ENCODE measurements around the gene TAF5L. TPM values are rescaled to one million over a fixed set of nuclear protein-coding genes. Genes with fewer than 3 reads are reported as not detected.

The TAF5L gene
- total RNA-seq, 5 donors from 2014 or later (not counting 1 experiment from before 2014, with no cell fraction given), result 18.8 to 28.9 (median 21.9) TPM

- no peaks in the 10 kb centered on the region for H3K36me3 Mint-ChIP-seq
- Histone ChIP-seq H3K4me3 (ENCODE audit: control insufficient read depth in 1 of 2, extremely low read depth in 1 of 2, low read length in 1 of 2) (no peak overlapping the region), H3K4me1 (ENCODE audit: control insufficient read depth in 1 of 2, extremely low read depth in 1 of 2, insufficient read depth in 2 of 2, low read length in 2 of 2) (no peaks in the 10 kb centered on the region), H3K36me3 (ENCODE audit: control insufficient read depth in 2 of 2, extremely low read depth in 1 of 2, insufficient read depth in 1 of 2, low read length in 1 of 2) (no peaks in the 10 kb centered on the region), H3K27me3 (replicated peaks in 1 of 2; ENCODE audit: control insufficient read depth in 2 of 2, extremely low read depth in 1 of 2, insufficient read depth in 2 of 2, low read length in 1 of 2) (peaks cover 0 to 4% of the 10 kb centered on the region in 2 experiments), H3K9me3 (no peaks in the 10 kb centered on the region), H3K27ac (ENCODE audit: low read length) (no peak overlapping the region)
- no peak overlapping the region for H3K27ac Mint-ChIP-seq
- H3K9me3 Mint-ChIP-seq, result no peaks in the 10 kb centered on the region
- H3K27me3 Mint-ChIP-seq, result peaks cover 1 to 9% of the 10 kb centered on the region in 2 donors
- ATAC-seq (replicated peaks in 1 of 4) (no peak), DNase-seq (no peak)
- H3K4me1 Mint-ChIP-seq, result no peaks in the 10 kb centered on the region
- ChIA-PET POLR2A (no interaction called here), CTCF (no interaction called here)
- WGBS (ENCODE audit: insufficient coverage), result 33% methylated on average over 1 of the region's 2 CpGs
- H3K4me3 Mint-ChIP-seq, result no peak overlapping the region
Measured at GRCh38 chr1:229572286-229572685, 53.6 kb downstream of the TAF5L start.

- CTCF ChIA-PET, result no interaction called here
- Histone ChIP-seq H3K36me3 (ENCODE audit: control insufficient read depth in 2 of 2, extremely low read depth in 1 of 2, insufficient read depth in 1 of 2, low read length in 1 of 2) (no peaks in the 10 kb centered on the region), H3K4me1 (ENCODE audit: control insufficient read depth in 1 of 2, extremely low read depth in 1 of 2, insufficient read depth in 2 of 2, low read length in 2 of 2) (no peaks in the 10 kb centered on the region), H3K4me3 (ENCODE audit: control insufficient read depth in 1 of 2, extremely low read depth in 1 of 2, low read length in 1 of 2) (no peak overlapping the region), H3K27ac (ENCODE audit: low read length) (no peak overlapping the region), H3K27me3 (replicated peaks in 1 of 2; ENCODE audit: control insufficient read depth in 2 of 2, extremely low read depth in 1 of 2, insufficient read depth in 2 of 2, low read length in 1 of 2) (peaks cover 0 to 3% of the 10 kb centered on the region in 2 experiments), H3K9me3 (no peaks in the 10 kb centered on the region)
- H3K27me3 Mint-ChIP-seq, result peaks cover 1 to 9% of the 10 kb centered on the region in 2 donors
- H3K9me3 Mint-ChIP-seq, result no peaks in the 10 kb centered on the region
- no peak overlapping the region for H3K27ac Mint-ChIP-seq
- no peak for ATAC-seq (replicated peaks in 1 of 4)
- no peaks in the 10 kb centered on the region for H3K36me3 Mint-ChIP-seq
- no peak overlapping the region for H3K4me3 Mint-ChIP-seq
- POLR2A ChIA-PET, result no interaction called here
- H3K4me1 Mint-ChIP-seq, result no peaks in the 10 kb centered on the region
- DNase-seq, result no peak
- no CpG with 5 or more reads among the region's 2 CpGs for WGBS (ENCODE audit: insufficient coverage)
Measured at GRCh38 chr1:229570891-229571516, 54.9 kb downstream of the TAF5L start.

GRCh38 chr1:229570305-229570704 is 55.6 kb downstream of the TAF5L start:
- Mint-ChIP-seq H3K4me3 (no peak overlapping the region), H3K27ac (no peak overlapping the region), H3K9me3 (no peaks in the 10 kb centered on the region), H3K27me3 (peaks cover 1 to 9% of the 10 kb centered on the region in 2 donors), H3K4me1 (no peaks in the 10 kb centered on the region), H3K36me3 (no peaks in the 10 kb centered on the region)
- H3K4me1 ChIP-seq (ENCODE audit: control insufficient read depth in 1 of 2, extremely low read depth in 1 of 2, insufficient read depth in 2 of 2, low read length in 2 of 2), result no peaks in the 10 kb centered on the region
- ChIA-PET POLR2A (interaction anchor here in 1 of 2 donors (0.6 kb wide), 1 partner anchor 1635 kb away, joined by 3 read pairs; no protein-coding TSS in a partner anchor), CTCF (no interaction called here)
- H3K4me3 ChIP-seq (ENCODE audit: control insufficient read depth in 1 of 2, extremely low read depth in 1 of 2, low read length in 1 of 2), result no peak overlapping the region
- ATAC-seq (replicated peaks in 1 of 4) (no peak), DNase-seq (no peak)
- H3K9me3 ChIP-seq, result no peaks in the 10 kb centered on the region
- WGBS (ENCODE audit: insufficient coverage), result 85% methylated on average over 8 of the region's 20 CpGs
- peaks cover 0 to 3% of the 10 kb centered on the region in 2 experiments for H3K27me3 ChIP-seq (replicated peaks in 1 of 2; ENCODE audit: control insufficient read depth in 2 of 2, extremely low read depth in 1 of 2, insufficient read depth in 2 of 2, low read length in 1 of 2)
- H3K36me3 ChIP-seq (ENCODE audit: control insufficient read depth in 2 of 2, extremely low read depth in 1 of 2, insufficient read depth in 1 of 2, low read length in 1 of 2), result no peaks in the 10 kb centered on the region
- H3K27ac ChIP-seq (ENCODE audit: low read length), result no peak overlapping the region

- Mint-ChIP-seq H3K4me3 (no peak overlapping the region), H3K9me3 (no peaks in the 10 kb centered on the region), H3K36me3 (no peaks in the 10 kb centered on the region), H3K4me1 (no peaks in the 10 kb centered on the region), H3K27me3 (peaks cover 0 to 1% of the 10 kb centered on the region in 2 donors), H3K27ac (no peak overlapping the region)
- H3K27ac ChIP-seq (ENCODE audit: low read length), result no peak overlapping the region
- H3K4me1 ChIP-seq (ENCODE audit: control insufficient read depth in 1 of 2, extremely low read depth in 1 of 2, insufficient read depth in 2 of 2, low read length in 2 of 2), result no peaks in the 10 kb centered on the region
- ChIA-PET CTCF (no interaction called here), POLR2A (no interaction called here)
- no peaks in the 10 kb centered on the region for H3K36me3 ChIP-seq (ENCODE audit: control insufficient read depth in 2 of 2, extremely low read depth in 1 of 2, insufficient read depth in 1 of 2, low read length in 1 of 2)
- 93% methylated on average over 6 of the region's 13 CpGs for WGBS (ENCODE audit: insufficient coverage)
- H3K27me3 ChIP-seq (replicated peaks in 1 of 2; ENCODE audit: control insufficient read depth in 2 of 2, extremely low read depth in 1 of 2, insufficient read depth in 2 of 2, low read length in 1 of 2), result peaks cover 0 to 3% of the 10 kb centered on the region in 2 experiments
- no peak for DNase-seq
- no peaks in the 10 kb centered on the region for H3K9me3 ChIP-seq
- ATAC-seq (replicated peaks in 1 of 4), result no peak
- no peak overlapping the region for H3K4me3 ChIP-seq (ENCODE audit: control insufficient read depth in 1 of 2, extremely low read depth in 1 of 2, low read length in 1 of 2)
Measured at GRCh38 chr1:229567109-229567868, 58.6 kb downstream of the TAF5L start.

- Mint-ChIP-seq H3K4me1 (peaks cover 7 to 9% (median 7%) of the 10 kb centered on the region in 3 donors), H3K27ac (no peak overlapping the region), H3K36me3 (no peaks in the 10 kb centered on the region), H3K9me3 (no peaks in the 10 kb centered on the region), H3K4me3 (no peak overlapping the region), H3K27me3 (peaks cover 0 to 1% of the 10 kb centered on the region in 2 donors)
- Histone ChIP-seq H3K4me3 (ENCODE audit: control insufficient read depth in 1 of 2, extremely low read depth in 1 of 2, low read length in 1 of 2) (no peak overlapping the region), H3K4me1 (ENCODE audit: control insufficient read depth in 1 of 2, extremely low read depth in 1 of 2, insufficient read depth in 2 of 2, low read length in 2 of 2) (peaks cover 2 to 6% of the 10 kb centered on the region in 2 experiments), H3K9me3 (no peaks in the 10 kb centered on the region), H3K36me3 (ENCODE audit: control insufficient read depth in 2 of 2, extremely low read depth in 1 of 2, insufficient read depth in 1 of 2, low read length in 1 of 2) (no peaks in the 10 kb centered on the region), H3K27ac (ENCODE audit: low read length) (no peak overlapping the region), H3K27me3 (replicated peaks in 1 of 2; ENCODE audit: control insufficient read depth in 2 of 2, extremely low read depth in 1 of 2, insufficient read depth in 2 of 2, low read length in 1 of 2) (peaks cover 0 to 3% of the 10 kb centered on the region in 2 experiments)
- WGBS (ENCODE audit: insufficient coverage), result no CpG with 5 or more reads among the region's 5 CpGs
- POLR2A ChIA-PET, result no interaction called here
- DNase-seq (no peak), ATAC-seq (replicated peaks in 1 of 4) (no peak)
- CTCF ChIA-PET, result interaction anchor here in 1 of 2 donors (0.6 kb wide), 1 partner anchor 305 kb away, joined by 3 read pairs; no protein-coding TSS in a partner anchor
Measured at GRCh38 chr1:229563701-229564100, 62.2 kb downstream of the TAF5L start.

GRCh38 chr1:229563241-229563640 is 62.7 kb downstream of the TAF5L start:
- Mint-ChIP-seq H3K4me1 (peaks cover 7 to 9% (median 7%) of the 10 kb centered on the region in 3 donors), H3K9me3 (no peaks in the 10 kb centered on the region), H3K4me3 (no peak overlapping the region), H3K36me3 (no peaks in the 10 kb centered on the region), H3K27ac (no peak overlapping the region), H3K27me3 (peaks cover 0 to 1% of the 10 kb centered on the region in 2 donors)
- peaks cover 0 to 3% of the 10 kb centered on the region in 2 experiments for H3K27me3 ChIP-seq (replicated peaks in 1 of 2; ENCODE audit: control insufficient read depth in 2 of 2, extremely low read depth in 1 of 2, insufficient read depth in 2 of 2, low read length in 1 of 2)
- no peak overlapping the region for H3K4me3 ChIP-seq (ENCODE audit: control insufficient read depth in 1 of 2, extremely low read depth in 1 of 2, low read length in 1 of 2)
- H3K9me3 ChIP-seq, result no peaks in the 10 kb centered on the region
- CTCF ChIA-PET, result interaction anchor here in 1 of 2 donors (0.6 kb wide), 1 partner anchor 304 kb away, joined by 3 read pairs; no protein-coding TSS in a partner anchor
- no peak for DNase-seq
- WGBS (ENCODE audit: insufficient coverage), result 76% methylated on average over 3 of the region's 7 CpGs
- ATAC-seq (replicated peaks in 1 of 4), result no peak
- H3K27ac ChIP-seq (ENCODE audit: low read length), result no peak overlapping the region
- H3K4me1 ChIP-seq (ENCODE audit: control insufficient read depth in 1 of 2, extremely low read depth in 1 of 2, insufficient read depth in 2 of 2, low read length in 2 of 2), result peaks cover 2 to 6% of the 10 kb centered on the region in 2 experiments
- H3K36me3 ChIP-seq (ENCODE audit: control insufficient read depth in 2 of 2, extremely low read depth in 1 of 2, insufficient read depth in 1 of 2, low read length in 1 of 2), result no peaks in the 10 kb centered on the region
- POLR2A ChIA-PET, result no interaction called here

Data from T-cell (primary cell).